Measurements from ENCODE around the gene SERP1. TPM values are rescaled to one million over a fixed set of nuclear protein-coding genes. Genes with fewer than 3 reads are reported as not detected.

SERP1 gene
- total RNA-seq (2014; rRNA removed; shearing (Covaris generic)): 375 and 487 TPM in 2 replicates

GRCh38 chr3:150546226-150547044 lies at the start of gene SERP1, which contains the start of gene EIF2A:
TSS of gene SERP1 (minus strand) at chr3:150546496. CDS start at chr3:150546135, 361 bp downstream.
TSS of gene EIF2A (plus strand) at chr3:150546787. CDS start at chr3:150546803, 16 bp downstream.
- peak; percentile 100 for DNase-seq (ENCODE audit: low read depth)

GRCh38 chr3:150594150-150594549 lies 47.9 kb upstream of the SERP1 start:
- no peak for DNase-seq (ENCODE audit: low read depth)

GRCh38 chr3:150589759-150590158 lies 43.5 kb upstream of the SERP1 start:
- no peak for DNase-seq (ENCODE audit: low read depth)

- DNase-seq (ENCODE audit: low read depth): no peak
These were observed 41.9 kb upstream of the SERP1 start for GRCh38 chr3:150588027-150588830.

- DNase-seq (ENCODE audit: low read depth): no peak
These were observed 36.7 kb upstream of the SERP1 start for GRCh38 chr3:150583028-150583427.

- no peak for DNase-seq (ENCODE audit: low read depth)
These were observed 36.3 kb upstream of the SERP1 start for GRCh38 chr3:150582620-150583019.

GRCh38 chr3:150581174-150581573 lies 34.9 kb upstream of the SERP1 start:
- DNase-seq (ENCODE audit: low read depth): no peak

GRCh38 chr3:150577855-150578254 lies 31.6 kb upstream of the SERP1 start:
- no peak for DNase-seq (ENCODE audit: low read depth)

GRCh38 chr3:150567328-150567727 lies 21.0 kb upstream of the SERP1 start:
- no peak for DNase-seq (ENCODE audit: low read depth)

- DNase-seq (ENCODE audit: low read depth): no peak
These were observed 17.9 kb upstream of the SERP1 start for GRCh38 chr3:150564243-150564642.

- no peak for DNase-seq (ENCODE audit: low read depth)
These were observed 11.4 kb upstream of the SERP1 start for GRCh38 chr3:150557725-150558124.

- no peak for DNase-seq (ENCODE audit: low read depth)
These were observed 10.5 kb upstream of the SERP1 start for GRCh38 chr3:150556792-150557191.

- DNase-seq (ENCODE audit: low read depth): no peak
These were observed 9.7 kb upstream of the SERP1 start for GRCh38 chr3:150555859-150556436.

GRCh38 chr3:150547045-150547741 lies 897 bp upstream of the SERP1 start:
- no peak for DNase-seq (ENCODE audit: low read depth)

GRCh38 chr3:150545419-150546225 lies 674 bp downstream of the SERP1 start:
- peak; percentile 7 for DNase-seq (ENCODE audit: low read depth)

- no peak for DNase-seq (ENCODE audit: low read depth)
These were observed 1.6 kb downstream of the SERP1 start for GRCh38 chr3:150544726-150545125.

- DNase-seq (ENCODE audit: low read depth): peak; percentile 35
These were observed 2.3 kb downstream of the SERP1 start for GRCh38 chr3:150544041-150544440.

- DNase-seq (ENCODE audit: low read depth): no peak
These were observed 2.8 kb downstream of the SERP1 start for GRCh38 chr3:150543531-150543930.

- no peak for DNase-seq (ENCODE audit: low read depth)
These were observed 3.2 kb downstream of the SERP1 start for GRCh38 chr3:150543128-150543527.

GRCh38 chr3:150540991-150541390 lies 5.3 kb downstream of the SERP1 start:
- DNase-seq (ENCODE audit: low read depth): no peak

GRCh38 chr3:150540297-150540696 lies 6.0 kb downstream of the SERP1 start:
- no peak for DNase-seq (ENCODE audit: low read depth)
